ENCODE data around the gene ACBD7. TPM values are rescaled to one million over a fixed set of nuclear protein-coding genes. Genes with fewer than 3 reads are reported as not detected.

ACBD7 gene
- total RNA-seq, 4 donors from 2014 or later: 0.70 to 1.1 TPM; not detected in 2

GRCh38 chr10:15118615-15119014, 30.0 kb upstream of the ACBD7 start:
- H3K36me3 ChIP-seq: peaks cover 0 to 48% (median 0%) of the 10 kb centered on the region in 3 donors

GRCh38 chr10:15116225-15116624, 27.6 kb upstream of the ACBD7 start:
- Histone ChIP-seq H3K27me3 (no peaks in the 10 kb centered on the region), H3K9me3 (no peaks in the 10 kb centered on the region), H3K4me3 (no peak overlapping the region), H3K36me3 (peaks cover 0 to 56% (median 0%) of the 10 kb centered on the region in 3 donors), H3K4me1 (no peaks in the 10 kb centered on the region), H3K27ac (no peak overlapping the region)
- DNase-seq: no peak
- TF ChIP-seq CTCF (IDR thresholded peaks at IDR 0.05): no peak
- TF ChIP-seq POLR2A (IDR thresholded peaks at IDR 0.05): no peak

More at GRCh38 chr10:15118615-15119014, 30.0 kb upstream of the ACBD7 start:
- Histone ChIP-seq H3K4me3 (no peak overlapping the region), H3K27me3 (no peaks in the 10 kb centered on the region), H3K4me1 (no peaks in the 10 kb centered on the region), H3K27ac (no peak overlapping the region), H3K9me3 (no peaks in the 10 kb centered on the region)
- DNase-seq: no peak
- TF ChIP-seq CTCF (IDR thresholded peaks at IDR 0.05): no peak
- TF ChIP-seq POLR2A (IDR thresholded peaks at IDR 0.05): no peak

GRCh38 chr10:15113766-15114165, 25.2 kb upstream of the ACBD7 start:
- H3K4me1 ChIP-seq: no peaks in the 10 kb centered on the region
- no peak for TF ChIP-seq POLR2A (IDR thresholded peaks at IDR 0.05)
- no peaks in the 10 kb centered on the region for H3K27me3 ChIP-seq
- H3K27ac ChIP-seq: no peak overlapping the region
- no peaks in the 10 kb centered on the region for H3K9me3 ChIP-seq
- no peak for DNase-seq
- peaks cover 0 to 54% (median 0%) of the 10 kb centered on the region in 3 donors for H3K36me3 ChIP-seq
- no peak overlapping the region for H3K4me3 ChIP-seq

DNA sequence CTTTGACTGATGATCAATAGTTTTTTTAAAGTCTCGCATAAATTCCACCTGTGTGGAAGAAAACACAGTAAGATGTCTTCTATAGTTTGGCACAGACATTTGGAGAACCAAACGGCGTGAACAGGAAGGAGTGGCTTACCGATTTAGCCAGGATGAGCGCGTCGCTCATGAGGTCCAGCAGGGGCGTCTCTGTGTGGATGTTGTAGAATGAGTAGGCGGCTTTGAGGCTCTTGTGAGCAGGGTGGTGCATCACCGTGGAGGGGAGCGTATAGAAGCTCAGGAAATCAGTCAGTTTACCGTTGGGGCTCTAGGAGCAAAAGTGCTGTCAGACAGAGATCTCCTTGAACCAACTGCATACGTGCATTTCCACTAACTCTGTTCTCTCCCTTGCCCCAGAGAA, 24.1 kb upstream of the ACBD7 start:
- DNase-seq: no peak
- Histone ChIP-seq H3K36me3 (peaks cover 0 to 44% (median 0%) of the 10 kb centered on the region in 3 donors), H3K27me3 (no peaks in the 10 kb centered on the region), H3K9me3 (no peaks in the 10 kb centered on the region), H3K27ac (no peak overlapping the region), H3K4me3 (no peak overlapping the region), H3K4me1 (no peaks in the 10 kb centered on the region)
- no peak for TF ChIP-seq POLR2A (IDR thresholded peaks at IDR 0.05)
- no peak for TF ChIP-seq CTCF (IDR thresholded peaks at IDR 0.05)

DNA sequence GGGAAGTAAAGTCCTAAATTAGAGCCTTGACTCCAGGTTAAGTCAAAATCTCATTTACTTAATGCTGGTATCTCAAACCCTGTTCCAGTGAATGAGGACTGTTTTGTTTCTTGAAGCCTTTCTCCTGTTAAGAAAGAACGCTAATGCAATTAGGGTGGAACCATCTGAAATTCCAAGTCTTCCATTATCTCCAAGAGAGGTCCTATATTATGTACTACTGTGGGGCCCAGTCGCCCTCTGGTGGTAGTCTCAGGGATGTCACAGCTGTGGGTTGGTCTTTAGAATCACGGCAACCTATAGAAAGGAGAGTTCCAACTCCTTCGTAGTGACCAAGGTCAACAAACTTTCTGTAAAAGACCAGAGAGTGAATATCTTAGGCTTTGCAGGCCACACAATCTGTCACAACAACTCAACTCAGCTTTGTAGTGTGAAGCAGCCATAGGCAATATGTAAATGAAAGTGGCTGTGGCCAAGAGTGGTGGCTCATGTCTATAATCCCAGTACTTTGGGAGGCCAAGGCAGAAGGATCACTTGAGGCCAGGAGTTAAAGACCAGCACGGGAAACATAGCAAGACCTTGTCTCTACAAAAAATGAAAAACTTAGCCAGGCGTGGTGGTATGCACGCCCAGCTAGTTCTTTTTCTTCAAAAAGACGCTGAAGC, 17.9 kb upstream of the ACBD7 start:
- TF ChIP-seq POLR2A (IDR thresholded peaks at IDR 0.05) (no peak), CTCF (IDR thresholded peaks at IDR 0.05) (peak; percentile 50 to 92 (median 86))
- no peaks in the 10 kb centered on the region for H3K9me3 ChIP-seq
- no peaks in the 10 kb centered on the region for H3K27me3 ChIP-seq
- H3K4me3 ChIP-seq: no peak overlapping the region
- peaks cover 0 to 63% (median 0%) of the 10 kb centered on the region in 3 donors for H3K36me3 ChIP-seq
- no peaks in the 10 kb centered on the region for H3K4me1 ChIP-seq
- H3K27ac ChIP-seq: peak overlapping the region in 1 of 4 donors; percentile 16
- peak; percentile 69 to 90 (median 73) for DNase-seq

DNA sequence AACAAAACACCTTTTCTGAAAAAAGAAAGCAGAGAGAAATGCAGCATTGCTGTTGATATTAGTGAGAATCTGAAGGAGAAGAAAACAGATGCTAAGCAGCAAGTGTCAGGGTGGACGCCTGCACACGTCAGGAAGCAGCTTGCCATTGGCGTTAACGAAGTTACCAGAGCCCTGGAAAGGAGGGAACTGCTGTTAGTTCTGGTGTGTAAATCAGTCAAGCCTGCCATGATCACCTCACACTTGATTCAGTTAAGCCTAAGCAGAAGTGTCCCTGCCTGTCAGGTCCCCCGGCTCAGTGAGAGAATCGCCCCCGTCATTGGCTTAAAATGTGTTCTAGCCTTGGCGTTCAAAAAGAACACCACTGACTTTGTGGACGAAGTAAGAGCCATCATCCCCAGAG, 14.9 kb upstream of the ACBD7 start:
- Histone ChIP-seq H3K27me3 (no peaks in the 10 kb centered on the region), H3K36me3 (peaks cover 0 to 50% (median 0%) of the 10 kb centered on the region in 3 donors), H3K4me1 (peaks cover 0 to 14% (median under 1%) of the 10 kb centered on the region in 4 donors), H3K27ac (no peak overlapping the region), H3K9me3 (no peaks in the 10 kb centered on the region), H3K4me3 (no peak overlapping the region)
- TF ChIP-seq CTCF (IDR thresholded peaks at IDR 0.05): no peak
- TF ChIP-seq POLR2A (IDR thresholded peaks at IDR 0.05): no peak
- no peak for DNase-seq
